ENCODE data around the gene SERPINA4.

GRCh38 chr14:94605361-94605760 lies 44.1 kb downstream of the SERPINA4 start:
- TF ChIP-seq, protein P1, sequence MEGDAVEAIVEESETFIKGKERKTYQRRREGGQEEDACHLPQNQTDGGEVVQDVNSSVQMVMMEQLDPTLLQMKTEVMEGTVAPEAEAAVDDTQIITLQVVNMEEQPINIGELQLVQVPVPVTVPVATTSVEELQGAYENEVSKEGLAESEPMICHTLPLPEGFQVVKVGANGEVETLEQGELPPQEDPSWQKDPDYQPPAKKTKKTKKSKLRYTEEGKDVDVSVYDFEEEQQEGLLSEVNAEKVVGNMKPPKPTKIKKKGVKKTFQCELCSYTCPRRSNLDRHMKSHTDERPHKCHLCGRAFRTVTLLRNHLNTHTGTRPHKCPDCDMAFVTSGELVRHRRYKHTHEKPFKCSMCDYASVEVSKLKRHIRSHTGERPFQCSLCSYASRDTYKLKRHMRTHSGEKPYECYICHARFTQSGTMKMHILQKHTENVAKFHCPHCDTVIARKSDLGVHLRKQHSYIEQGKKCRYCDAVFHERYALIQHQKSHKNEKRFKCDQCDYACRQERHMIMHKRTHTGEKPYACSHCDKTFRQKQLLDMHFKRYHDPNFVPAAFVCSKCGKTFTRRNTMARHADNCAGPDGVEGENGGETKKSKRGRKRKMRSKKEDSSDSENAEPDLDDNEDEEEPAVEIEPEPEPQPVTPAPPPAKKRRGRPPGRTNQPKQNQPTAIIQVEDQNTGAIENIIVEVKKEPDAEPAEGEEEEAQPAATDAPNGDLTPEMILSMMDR (IDR thresholded peaks at IDR 0.05): no peak
- TF ChIP-seq POLR2A (IDR thresholded peaks at IDR 0.05): no peak

All from transverse colon (tissue), 3 donors.